ENCODE measurements around the gene CPZ.

Gene CPZ

DNA sequence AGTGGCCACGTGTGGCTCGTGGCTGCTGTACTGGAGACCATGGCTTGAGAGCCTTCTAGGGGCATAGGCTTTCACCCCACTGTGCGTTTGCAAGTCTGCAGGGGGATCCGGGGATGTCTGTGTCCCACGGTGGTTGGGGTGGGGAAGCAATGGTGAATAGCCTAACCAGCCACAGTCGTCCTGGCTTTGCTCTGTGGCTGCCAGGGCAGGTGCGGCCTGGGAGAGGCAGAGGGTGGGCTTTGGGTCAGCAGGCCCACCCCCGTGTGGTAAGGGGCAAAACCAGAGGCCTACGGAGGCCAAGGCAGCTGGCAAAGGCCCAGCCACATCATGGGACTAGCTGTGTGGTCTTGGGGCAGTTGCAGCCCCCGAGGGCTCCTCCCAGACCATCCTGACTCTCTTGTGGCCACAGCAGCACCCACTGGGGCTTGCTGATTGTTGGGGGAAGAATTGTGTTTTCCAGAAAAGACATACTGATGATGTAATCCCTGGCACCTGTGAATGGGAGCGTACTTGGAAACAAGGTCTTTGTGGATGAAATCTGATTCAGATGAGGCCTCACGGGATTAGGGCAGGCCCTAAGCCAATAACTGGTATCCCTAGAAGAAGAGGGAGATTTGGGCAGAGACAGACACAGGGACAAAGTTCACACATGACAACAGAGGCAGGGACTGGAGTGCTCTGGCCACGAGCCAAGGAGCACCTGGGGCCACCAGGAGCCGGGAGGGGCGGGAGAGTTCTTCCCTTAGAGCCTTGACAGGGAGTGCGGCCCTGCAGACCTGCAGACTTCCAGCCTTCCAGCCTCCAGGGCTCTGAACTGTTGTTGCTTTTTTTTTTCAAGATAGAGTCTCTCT, 2.9 kb downstream of the CPZ start:
- DNase-seq (ENCODE audit: low spot score): no peak

GRCh38 chr4:8596891-8597290, 4.3 kb downstream of the CPZ start:
- no peak for DNase-seq (ENCODE audit: low spot score)

DNA sequence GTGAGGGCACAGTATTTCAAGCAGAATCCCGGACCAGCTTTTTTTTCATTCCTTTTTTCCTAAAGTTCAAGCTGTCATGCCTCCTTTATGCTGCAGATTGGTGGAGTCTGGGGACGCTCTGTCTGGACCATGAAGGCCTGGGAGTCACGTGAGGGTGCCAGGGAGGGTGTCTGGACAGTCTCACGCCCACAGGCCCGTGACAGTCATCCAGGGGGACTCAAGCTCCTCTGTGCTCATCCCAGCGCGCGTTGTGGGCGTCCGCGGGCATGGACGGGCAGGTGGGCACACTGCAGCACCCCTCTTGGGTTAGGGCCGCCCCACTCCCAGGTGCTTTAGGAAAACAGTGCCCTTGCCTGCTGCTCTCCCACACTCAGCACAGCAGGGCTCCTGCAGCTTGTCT, 4.8 kb downstream of the CPZ start:
- no peak for DNase-seq (ENCODE audit: low spot score)

GRCh38 chr4:8597791-8598190, 5.2 kb downstream of the CPZ start:
- no peak for DNase-seq (ENCODE audit: low spot score)

- no peak for DNase-seq (ENCODE audit: low spot score)
Measured at GRCh38 chr4:8598391-8599090, 6.0 kb downstream of the CPZ start.

- DNase-seq (ENCODE audit: low spot score): no peak
Measured at GRCh38 chr4:8599091-8599460, 6.5 kb downstream of the CPZ start.

DNA sequence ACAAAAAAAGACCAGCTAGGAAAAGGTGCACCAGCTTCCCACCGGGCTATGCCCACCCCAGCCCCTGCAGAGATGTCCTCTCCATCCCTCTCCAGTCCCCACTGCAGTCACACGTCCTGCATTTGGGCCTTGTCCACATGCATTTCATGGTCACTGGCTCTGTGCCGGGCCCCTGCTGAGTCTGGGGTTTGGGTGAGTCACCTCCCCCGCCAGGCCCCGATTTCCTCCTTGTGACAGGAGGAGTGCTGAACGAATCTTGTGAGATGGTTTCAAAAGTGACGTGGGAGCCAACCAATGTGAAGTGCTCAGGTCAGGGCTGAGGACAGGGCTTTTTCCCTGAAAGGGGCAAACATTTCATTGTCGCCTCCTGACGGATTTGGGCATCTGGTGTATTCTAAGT, 7.1 kb downstream of the CPZ start:
- DNase-seq (ENCODE audit: low spot score): no peak

DNA sequence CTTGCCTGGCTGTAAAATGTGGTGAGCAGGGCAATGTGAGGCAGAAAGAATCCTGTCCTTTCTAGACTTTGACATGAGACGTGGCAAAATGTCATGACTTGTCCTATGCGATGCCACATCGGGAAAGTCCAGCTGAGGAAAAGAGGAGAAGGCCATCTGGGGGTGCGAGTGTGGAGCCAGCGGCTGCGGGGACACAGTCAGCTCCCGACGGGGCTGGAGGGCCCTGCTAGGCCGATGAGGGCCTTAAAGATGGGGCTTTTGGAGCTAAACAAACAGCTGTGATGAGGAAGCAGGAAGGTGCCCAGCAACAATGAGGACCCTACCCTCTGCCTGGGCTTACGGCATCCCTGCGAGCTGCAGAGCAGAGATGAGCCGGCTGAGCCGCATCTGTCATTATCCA, 7.7 kb downstream of the CPZ start:
- no peak for DNase-seq (ENCODE audit: low spot score)

DNA sequence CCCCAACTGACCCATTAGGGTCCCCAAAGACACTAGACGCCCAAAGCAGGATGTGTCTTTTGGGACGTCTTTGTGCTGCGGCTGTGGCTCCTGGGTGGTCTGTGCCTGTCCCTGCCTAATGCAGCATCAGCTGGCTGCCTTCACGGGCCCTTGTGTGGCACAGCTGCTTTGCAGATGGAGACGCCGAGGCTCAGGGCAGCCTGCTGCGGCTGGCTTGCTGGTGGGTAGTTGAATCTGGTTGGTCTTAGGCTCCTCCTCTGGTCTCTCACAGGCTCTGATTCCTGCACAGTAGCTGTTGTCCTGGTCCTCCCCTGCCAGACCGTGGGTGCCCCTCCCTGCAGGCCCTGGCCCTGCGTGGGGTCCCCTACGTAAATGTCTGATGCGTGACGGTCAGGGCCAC, 8.1 kb downstream of the CPZ start:
- no peak for DNase-seq (ENCODE audit: low spot score)

DNA sequence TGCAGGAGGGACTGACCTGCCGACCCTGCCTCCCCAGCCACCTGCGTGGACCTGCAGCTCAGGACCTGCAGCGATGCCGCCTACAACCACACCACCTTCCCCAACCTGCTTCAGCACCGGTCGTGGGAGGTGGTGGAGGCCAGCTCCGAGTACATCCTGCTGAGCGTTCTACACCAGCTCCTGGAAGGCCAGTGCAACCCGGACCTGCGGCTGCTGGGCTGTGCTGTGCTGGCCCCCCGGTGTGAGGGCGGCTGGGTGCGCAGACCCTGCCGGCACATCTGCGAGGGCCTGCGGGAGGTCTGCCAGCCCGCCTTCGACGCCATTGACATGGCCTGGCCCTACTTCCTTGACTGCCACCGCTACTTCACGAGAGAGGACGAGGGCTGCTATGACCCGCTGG, 8.5 kb downstream of the CPZ start:
- DNase-seq (ENCODE audit: low spot score): no peak

DNA sequence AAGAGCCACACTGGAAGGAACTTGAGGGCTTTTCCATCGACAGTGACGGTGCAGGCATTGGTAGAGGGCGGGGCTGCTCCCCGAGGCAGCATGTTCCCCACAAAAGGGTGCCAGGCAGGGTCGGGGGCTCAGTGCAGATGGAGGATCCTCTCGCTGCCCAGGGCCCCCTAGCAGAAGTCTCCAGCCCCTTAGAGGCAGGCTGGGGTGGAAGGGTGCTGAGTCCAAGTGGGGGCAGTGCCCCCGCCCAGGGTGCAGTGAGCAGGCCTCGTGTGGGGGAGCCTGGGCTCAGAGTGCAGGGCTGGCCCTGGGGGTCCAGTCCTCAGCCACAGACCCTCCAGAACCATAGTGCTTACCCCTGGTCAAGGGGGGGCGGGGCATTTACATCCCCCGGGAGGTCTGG, 9.0 kb downstream of the CPZ start:
- DNase-seq (ENCODE audit: low spot score): no peak

DNA sequence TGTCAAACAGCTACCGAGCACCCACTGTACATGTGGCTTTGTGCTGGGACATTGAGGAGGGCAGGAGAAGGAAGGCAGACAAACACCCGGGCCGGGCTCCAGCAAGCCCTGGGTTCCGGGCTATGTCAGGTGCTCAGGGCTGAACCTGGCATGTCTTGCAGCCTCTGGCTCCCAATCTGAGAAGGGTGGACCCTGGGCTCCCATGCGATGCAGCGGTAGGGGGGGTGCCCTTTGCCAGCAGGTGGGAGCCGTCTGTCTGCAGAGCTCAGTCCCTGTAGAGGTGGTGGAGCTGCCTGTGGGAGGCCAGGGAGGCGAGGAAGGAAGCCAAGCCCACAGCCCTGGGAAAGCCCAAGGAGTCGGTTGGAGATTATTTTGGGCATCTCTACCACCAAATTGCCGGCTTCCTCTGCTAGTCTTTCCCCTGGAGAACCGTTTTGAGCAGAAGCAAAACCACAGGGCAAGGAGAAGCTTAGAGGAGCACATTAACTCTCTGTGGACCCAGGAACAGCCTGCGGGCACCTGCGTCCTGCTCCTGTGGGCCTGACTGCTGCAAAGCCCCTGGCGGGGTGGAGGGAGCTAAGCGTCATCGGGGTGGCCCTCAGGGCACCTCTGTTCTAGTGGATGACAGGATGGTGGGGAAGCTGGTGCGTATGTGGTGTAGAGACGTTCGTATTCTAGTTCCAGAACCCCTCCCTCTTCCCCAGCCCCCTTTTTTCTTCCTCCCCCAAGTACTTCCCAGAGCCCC, 10.3 kb downstream of the CPZ start:
- no peak for DNase-seq (ENCODE audit: low spot score)

DNA sequence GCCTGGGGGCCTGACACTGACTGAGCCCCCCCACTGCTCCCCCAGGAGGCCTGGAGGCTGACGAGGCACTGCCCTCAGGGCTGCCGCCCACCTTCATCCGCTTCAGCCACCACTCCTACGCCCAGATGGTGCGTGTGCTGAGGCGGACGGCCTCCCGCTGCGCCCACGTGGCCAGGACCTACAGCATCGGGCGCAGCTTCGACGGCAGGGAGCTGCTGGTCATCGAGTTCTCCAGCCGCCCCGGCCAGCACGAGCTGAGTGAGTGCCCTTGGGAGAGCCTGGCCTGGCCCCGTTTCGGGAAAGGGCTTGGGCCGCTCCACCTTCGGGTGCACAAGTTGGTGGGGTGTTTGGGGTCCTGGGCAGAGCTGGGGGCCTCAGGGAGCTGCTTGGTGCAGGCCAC, 11.4 kb downstream of the CPZ start:
- no peak for DNase-seq (ENCODE audit: low spot score)

- no peak for DNase-seq (ENCODE audit: low spot score)
Measured at GRCh38 chr4:8605289-8605688, 12.7 kb downstream of the CPZ start.

GRCh38 chr4:8606476-8606875, 13.9 kb downstream of the CPZ start:
- no peak for DNase-seq (ENCODE audit: low spot score)

GRCh38 chr4:8606966-8607365, 14.4 kb downstream of the CPZ start:
- DNase-seq (ENCODE audit: low spot score): no peak

- peak; percentile 90 for DNase-seq (ENCODE audit: low spot score)
Measured at GRCh38 chr4:8607603-8608481, 15.3 kb downstream of the CPZ start.

- no peak for DNase-seq (ENCODE audit: low spot score)
Measured at GRCh38 chr4:8608714-8609391, 16.3 kb downstream of the CPZ start.

DNA sequence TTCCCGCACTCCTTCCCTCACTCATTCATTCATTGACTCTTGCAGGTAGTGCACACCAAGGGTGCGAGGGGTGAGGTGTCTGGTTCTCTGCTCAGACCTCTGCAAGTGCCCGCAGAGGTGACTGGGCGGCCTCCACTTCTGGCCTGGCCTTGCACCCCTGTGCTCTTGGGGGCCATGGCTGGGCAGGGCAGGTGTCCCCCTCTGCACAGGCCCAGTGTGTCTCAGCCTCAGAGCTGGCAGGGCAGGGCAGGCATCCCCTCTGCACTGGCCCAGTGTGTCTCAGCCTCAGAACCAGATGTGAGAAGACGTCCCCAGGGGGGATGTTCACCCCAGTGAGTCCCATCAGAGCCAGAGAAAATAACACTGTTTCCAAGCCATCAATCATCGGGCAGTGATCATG, 16.8 kb downstream of the CPZ start:
- no peak for DNase-seq (ENCODE audit: low spot score)

GRCh38 chr4:8609824-8610350, 17.3 kb downstream of the CPZ start:
- no peak for DNase-seq (ENCODE audit: low spot score)

Measured in HuH-7 (cell line).